Activated CD4-positive, alpha-beta T cell treated with anti-CD3 and anti-CD28 coated beads, Interleukin-2, amount 10 ng/mL, durations not matched to agents 24 days and 14 days (primary cell): ENCODE data around the gene EOLA2. TPM values are rescaled to one million over a fixed set of nuclear protein-coding genes. Genes with fewer than 3 reads are reported as not detected.
"Not testable (repeated sequence)": the region's sequence is repeated elsewhere in the genome, so short reads cannot be mapped to it uniquely, and the experiment has no call there.

Experiments used
- DNase-seq: peaks from one replicate; pipeline ENCODE4 v3.0.0; 2022
- H3K27ac Mint-ChIP-seq: one replicate; pipeline ENCODE4 v1.8.0; 2022; ENCODE audit warnings: mild to moderate bottlenecking, mixed read lengths
- H3K27me3 Mint-ChIP-seq: one replicate; pipeline ENCODE4 v1.8.0; 2022; ENCODE audit warnings: mixed read lengths
- H3K36me3 Mint-ChIP-seq: one replicate; pipeline ENCODE4 v1.8.0; 2022; ENCODE audit warnings: low read depth, mild to moderate bottlenecking, mixed read lengths
- H3K4me1 Mint-ChIP-seq: one replicate; pipeline ENCODE4 v1.8.0; 2021; ENCODE audit warnings: mixed read lengths
- H3K4me3 Mint-ChIP-seq: one replicate; pipeline ENCODE4 v1.8.0; 2022; ENCODE audit warnings: mild to moderate bottlenecking, moderate library complexity, mixed read lengths
- H3K9me3 Mint-ChIP-seq: one replicate; pipeline ENCODE4 v1.8.0; 2021; ENCODE audit warnings: mixed read lengths
- intact Hi-C: fragments of 100-400 bp; cut with micrococcal nuclease; formaldehyde crosslinking; loops from one replicate; pipeline ENCODE4 v1.15.1; 2023
- total RNA-seq: library from RNA; stranded (reverse); gene quantifications from 2 replicates; pipeline ENCODE4 v1.2.3, GENCODE V29; 2022

EOLA2 gene
- 49.2 and 50.0 TPM in 2 replicates for total RNA-seq

DNA sequence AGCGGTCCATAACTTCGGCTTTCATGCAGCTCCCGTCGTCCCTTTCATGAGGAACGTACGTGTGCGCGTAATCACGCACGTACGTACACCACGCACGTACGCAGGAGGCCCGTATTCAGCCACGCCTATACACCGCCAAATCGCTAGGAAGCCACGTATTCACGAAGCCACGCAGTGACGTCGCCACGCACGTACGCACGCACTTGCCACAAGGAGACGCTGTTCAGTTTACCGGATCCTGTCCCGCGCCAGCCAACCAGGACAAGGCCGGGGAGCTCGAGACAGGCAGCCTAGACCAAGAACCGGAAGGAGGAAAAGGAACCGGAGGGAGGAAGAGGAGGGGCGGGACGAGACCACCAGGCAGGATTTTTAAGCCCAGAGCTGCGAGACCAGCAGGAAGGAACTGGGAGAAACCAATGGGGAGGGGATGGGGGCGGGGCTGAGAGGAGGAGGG, at the start of gene EOLA2:
Gene EOLA2 (minus strand): TSS at position 65 of the 454 bp plus-strand sequence. CDS start 4,617 bp downstream, outside the sequence.
- H3K4me1 Mint-ChIP-seq, result peaks cover 10% of the 10 kb centered on the region
- H3K27me3 Mint-ChIP-seq, result no peaks in the 10 kb centered on the region
- intact Hi-C loops, result no loop called here
- DNase-seq, result peak; percentile 97
- H3K9me3 Mint-ChIP-seq, result no peaks in the 10 kb centered on the region
- peak within 1 kb of the TSS; percentile 92 for H3K4me3 Mint-ChIP-seq
- peaks cover 9% of the 10 kb centered on the region for H3K36me3 Mint-ChIP-seq
- H3K27ac Mint-ChIP-seq, result peak within 1 kb of the TSS; percentile 97

DNA sequence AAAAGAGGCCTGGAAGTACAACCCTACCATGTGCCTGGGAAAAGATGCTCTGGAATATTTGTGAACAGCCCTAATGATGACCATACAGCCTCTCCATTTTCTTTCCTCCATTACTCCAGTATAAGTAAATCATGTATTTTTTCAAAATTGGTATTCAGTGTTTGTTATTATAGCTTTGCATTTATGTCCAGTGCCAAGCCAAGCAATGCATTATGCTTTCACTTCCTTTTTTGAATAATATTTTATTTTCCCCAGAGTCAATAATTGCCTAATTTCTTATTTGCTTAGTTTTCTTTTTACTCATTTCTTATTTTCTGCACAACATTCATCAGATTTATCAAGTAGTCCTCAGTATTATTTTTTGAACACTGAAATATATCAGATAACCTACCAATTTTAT, 49.3 kb upstream of the EOLA2 start:
- no peak overlapping the region for H3K4me3 Mint-ChIP-seq
- no peaks in the 10 kb centered on the region for H3K9me3 Mint-ChIP-seq
- no peaks in the 10 kb centered on the region for H3K4me1 Mint-ChIP-seq
- peaks cover 1% of the 10 kb centered on the region for H3K36me3 Mint-ChIP-seq
- no peak for DNase-seq
- H3K27ac Mint-ChIP-seq, result no peak overlapping the region
- intact Hi-C loops, result no loop called here
- H3K27me3 Mint-ChIP-seq, result no peaks in the 10 kb centered on the region

DNA sequence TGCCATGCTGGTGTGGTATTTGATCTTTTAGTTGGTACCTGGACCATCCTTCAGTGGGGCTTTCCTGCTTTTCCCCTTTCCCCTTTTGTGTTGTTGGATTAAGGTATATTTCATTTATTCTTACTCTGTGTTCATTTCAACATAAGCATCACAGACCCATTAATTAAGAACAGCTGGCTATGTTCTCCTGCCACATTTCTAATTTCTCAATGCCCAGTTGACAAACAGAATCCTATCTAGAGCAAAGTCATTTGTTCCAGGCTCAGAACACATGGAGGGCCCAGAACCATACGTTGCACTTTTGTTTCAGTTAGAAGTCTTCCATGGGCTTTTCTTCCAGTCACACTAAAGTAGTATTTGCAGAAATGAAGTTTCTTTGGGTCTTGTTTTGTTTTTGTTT, 46.1 kb upstream of the EOLA2 start:
- intact Hi-C loops, result no loop called here
- H3K27me3 Mint-ChIP-seq, result no peaks in the 10 kb centered on the region
- no peaks in the 10 kb centered on the region for H3K9me3 Mint-ChIP-seq
- no peaks in the 10 kb centered on the region for H3K4me1 Mint-ChIP-seq
- no peak overlapping the region for H3K27ac Mint-ChIP-seq
- DNase-seq, result no peak
- no peaks in the 10 kb centered on the region for H3K36me3 Mint-ChIP-seq
- no peak overlapping the region for H3K4me3 Mint-ChIP-seq

DNA sequence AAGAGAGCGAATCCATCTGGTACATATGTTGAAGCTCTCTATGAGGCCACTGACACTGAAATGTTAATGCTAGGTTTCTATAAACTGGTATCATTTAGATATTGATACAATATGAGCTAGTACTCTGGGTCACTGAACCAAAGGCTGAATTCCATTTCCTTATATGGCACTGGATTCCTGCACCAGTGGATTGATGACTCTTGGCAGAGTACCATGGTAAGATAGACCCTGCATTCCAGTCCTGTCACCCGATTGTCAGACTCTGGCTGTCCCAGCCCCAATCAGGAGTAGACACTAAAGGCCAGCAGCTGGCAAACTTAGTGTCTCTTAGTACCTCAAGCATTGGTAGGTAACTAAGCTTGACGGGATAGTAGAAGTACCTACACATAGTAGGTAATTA, 44.0 kb upstream of the EOLA2 start:
- Mint-ChIP-seq H3K36me3 (no peaks in the 10 kb centered on the region), H3K4me3 (no peak overlapping the region), H3K9me3 (no peaks in the 10 kb centered on the region), H3K27ac (no peak overlapping the region), H3K4me1 (no peaks in the 10 kb centered on the region), H3K27me3 (no peaks in the 10 kb centered on the region)
- DNase-seq, result no peak
- intact Hi-C loops, result no loop called here

DNA sequence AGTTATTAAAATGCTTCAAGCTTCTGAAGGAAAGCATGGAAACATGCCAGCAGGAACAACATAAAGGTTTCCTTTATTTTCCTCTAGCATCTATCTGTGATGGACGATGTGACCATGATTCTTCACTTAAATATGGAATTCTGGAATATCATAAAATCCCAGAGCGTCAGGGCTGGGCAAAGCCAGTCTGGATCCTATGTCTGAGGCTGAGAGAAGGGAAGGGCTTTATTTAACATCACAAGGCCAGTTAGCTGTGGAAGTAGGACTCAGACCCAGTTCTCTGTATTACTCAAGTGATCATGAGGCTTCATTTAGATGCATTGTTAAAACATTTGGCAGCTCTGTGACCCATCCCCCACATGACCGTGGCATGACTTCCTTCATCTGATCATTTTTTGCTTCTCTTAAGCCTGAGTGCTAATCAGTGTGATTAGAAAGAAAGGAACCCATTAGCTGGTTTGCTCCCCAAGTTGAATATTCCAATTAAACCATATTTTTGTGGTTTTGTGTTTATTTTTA, 40.9 kb upstream of the EOLA2 start:
- DNase-seq, result no peak
- intact Hi-C loops, result no loop called here
- H3K27me3 Mint-ChIP-seq, result no peaks in the 10 kb centered on the region

DNA sequence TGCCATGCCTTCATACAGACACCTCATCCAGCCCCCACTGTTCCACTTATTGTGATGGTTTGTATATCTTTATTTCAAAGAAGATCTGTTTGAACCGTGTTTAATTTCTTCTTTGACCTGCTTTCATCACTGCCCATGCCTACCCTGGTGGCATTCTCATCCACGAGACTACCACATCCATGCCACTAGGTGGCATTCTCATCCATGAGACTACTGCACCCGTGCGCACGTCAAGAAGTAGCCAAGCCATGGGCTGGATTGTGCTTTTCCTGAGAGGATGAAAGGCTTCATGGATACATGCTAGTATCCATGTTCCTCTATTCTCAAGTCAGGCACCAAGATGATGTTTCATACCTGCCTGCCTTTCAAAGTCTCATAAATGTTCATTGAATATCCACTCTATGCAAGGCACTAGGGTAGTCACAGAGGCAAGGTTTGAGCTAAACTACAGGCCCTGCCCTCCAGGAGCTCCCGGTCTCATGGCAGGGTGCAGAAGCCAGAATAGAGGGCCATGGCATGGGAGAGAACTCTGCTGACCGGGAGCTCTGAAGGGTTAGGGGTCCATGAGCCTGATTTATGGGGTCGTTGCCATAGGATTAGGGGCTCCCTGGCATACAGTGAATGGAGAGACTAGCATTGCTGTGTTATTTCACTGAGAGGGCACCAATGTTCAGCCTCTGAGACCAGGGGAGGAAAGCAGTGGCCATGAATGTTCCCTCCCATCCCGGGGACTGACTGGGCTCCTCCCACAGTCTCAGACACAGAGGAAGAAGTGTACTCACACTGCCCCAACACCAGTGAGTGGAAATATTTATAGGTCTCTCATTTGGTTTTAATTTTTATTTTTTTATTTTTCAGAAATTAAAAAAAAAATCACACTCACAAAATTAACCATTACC, 24.8 kb upstream of the EOLA2 start:
- H3K9me3 Mint-ChIP-seq, result no peaks in the 10 kb centered on the region
- H3K4me1 Mint-ChIP-seq, result no peaks in the 10 kb centered on the region
- DNase-seq, result peak; percentile 74
- intact Hi-C loops, result loop anchor here (2.0 to 5.0 kb wide), 4 partner anchors 88 to 719 kb away; partner anchors contain the start of gene MAMLD1
- no peak overlapping the region for H3K4me3 Mint-ChIP-seq
- H3K27ac Mint-ChIP-seq, result no peak overlapping the region
- no peaks in the 10 kb centered on the region for H3K27me3 Mint-ChIP-seq
- H3K36me3 Mint-ChIP-seq, result peaks cover 10% of the 10 kb centered on the region

More for the DNA sequence above, 40.9 kb upstream of the EOLA2 start:
- H3K27ac Mint-ChIP-seq, result no peak overlapping the region
- no peaks in the 10 kb centered on the region for H3K9me3 Mint-ChIP-seq
- H3K4me1 Mint-ChIP-seq, result no peaks in the 10 kb centered on the region
- H3K4me3 Mint-ChIP-seq, result no peak overlapping the region
- no peaks in the 10 kb centered on the region for H3K36me3 Mint-ChIP-seq

DNA sequence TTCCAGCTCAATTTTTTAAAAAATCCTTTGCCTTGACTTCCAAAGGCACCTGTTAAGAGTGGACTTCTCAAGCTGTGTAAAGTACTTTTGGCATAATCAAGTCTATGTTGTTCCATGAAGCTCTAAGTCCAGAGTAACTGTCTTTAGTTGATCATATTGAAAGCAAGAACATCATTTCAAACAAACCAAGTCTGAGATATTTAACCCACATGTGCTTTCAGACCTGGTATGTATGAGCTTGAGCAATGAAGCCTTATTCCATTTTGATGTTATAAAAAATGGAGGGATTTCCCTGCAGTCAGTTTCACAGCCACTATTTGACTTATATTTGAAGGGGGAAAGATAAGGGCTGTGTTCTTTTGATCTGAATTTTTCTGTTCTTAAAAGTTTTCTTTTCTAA, 23.7 kb upstream of the EOLA2 start:
- peaks cover 7% of the 10 kb centered on the region for H3K36me3 Mint-ChIP-seq
- intact Hi-C loops, result loop anchor here (2.0 to 5.0 kb wide), 4 partner anchors 89 to 720 kb away; partner anchors contain the start of gene MAMLD1
- no peak overlapping the region for H3K27ac Mint-ChIP-seq
- no peaks in the 10 kb centered on the region for H3K9me3 Mint-ChIP-seq
- no peaks in the 10 kb centered on the region for H3K27me3 Mint-ChIP-seq
- no peaks in the 10 kb centered on the region for H3K4me1 Mint-ChIP-seq
- no peak overlapping the region for H3K4me3 Mint-ChIP-seq
- no peak for DNase-seq

DNA sequence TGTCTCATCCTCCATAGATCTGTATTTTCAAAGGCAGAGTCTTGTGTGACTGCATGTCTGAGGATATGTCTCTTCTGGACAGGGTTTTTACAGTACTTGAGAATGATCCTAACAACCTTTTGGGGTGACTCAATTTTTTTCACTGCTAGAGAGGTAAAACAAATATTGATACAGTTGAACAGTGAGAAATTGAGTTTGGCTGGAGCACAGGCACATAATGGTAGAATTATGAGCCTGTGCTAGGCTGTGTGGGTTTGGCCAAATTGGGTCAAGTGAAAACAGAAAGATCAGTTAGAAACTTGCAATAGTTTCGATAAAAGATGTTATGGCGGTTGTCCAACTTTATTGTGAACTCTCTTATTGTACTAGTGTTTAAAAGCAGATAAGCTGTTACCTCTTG, 23.3 kb upstream of the EOLA2 start:
- H3K27me3 Mint-ChIP-seq, result no peaks in the 10 kb centered on the region
- intact Hi-C loops, result loop anchor here (5.0 kb wide), 3 partner anchors 401 to 721 kb away; partner anchors contain the start of gene MAMLD1
- DNase-seq, result no peak
- no peak overlapping the region for H3K27ac Mint-ChIP-seq
- H3K36me3 Mint-ChIP-seq, result peaks cover 7% of the 10 kb centered on the region
- H3K4me3 Mint-ChIP-seq, result no peak overlapping the region
- no peaks in the 10 kb centered on the region for H3K9me3 Mint-ChIP-seq
- H3K4me1 Mint-ChIP-seq, result no peaks in the 10 kb centered on the region

DNA sequence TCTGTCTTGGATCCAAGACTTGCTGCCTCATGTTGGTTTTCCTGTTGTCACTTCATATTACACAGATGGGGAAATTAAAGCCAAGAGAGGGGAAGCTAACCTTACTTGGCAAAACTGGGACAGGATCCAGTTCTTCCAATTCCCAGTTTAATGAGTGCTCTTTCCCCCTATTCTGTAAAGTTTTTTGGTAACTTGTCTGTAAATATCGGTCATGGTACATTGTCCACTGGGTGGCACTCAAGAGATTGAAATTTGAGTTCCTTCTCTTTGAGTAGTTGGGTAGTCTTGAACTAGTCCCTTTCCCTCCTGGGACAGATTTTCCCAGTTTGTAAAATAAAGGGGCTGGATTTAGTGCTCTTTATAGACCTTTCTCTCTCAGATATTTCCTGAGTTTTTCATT, 12.4 kb upstream of the EOLA2 start:
- no peaks in the 10 kb centered on the region for H3K27me3 Mint-ChIP-seq
- peak; percentile 68 for DNase-seq
- no peaks in the 10 kb centered on the region for H3K4me1 Mint-ChIP-seq
- H3K4me3 Mint-ChIP-seq, result no peak overlapping the region
- intact Hi-C loops, result no loop called here
- H3K9me3 Mint-ChIP-seq, result no peaks in the 10 kb centered on the region
- no peak overlapping the region for H3K27ac Mint-ChIP-seq
- peaks cover 9% of the 10 kb centered on the region for H3K36me3 Mint-ChIP-seq

DNA sequence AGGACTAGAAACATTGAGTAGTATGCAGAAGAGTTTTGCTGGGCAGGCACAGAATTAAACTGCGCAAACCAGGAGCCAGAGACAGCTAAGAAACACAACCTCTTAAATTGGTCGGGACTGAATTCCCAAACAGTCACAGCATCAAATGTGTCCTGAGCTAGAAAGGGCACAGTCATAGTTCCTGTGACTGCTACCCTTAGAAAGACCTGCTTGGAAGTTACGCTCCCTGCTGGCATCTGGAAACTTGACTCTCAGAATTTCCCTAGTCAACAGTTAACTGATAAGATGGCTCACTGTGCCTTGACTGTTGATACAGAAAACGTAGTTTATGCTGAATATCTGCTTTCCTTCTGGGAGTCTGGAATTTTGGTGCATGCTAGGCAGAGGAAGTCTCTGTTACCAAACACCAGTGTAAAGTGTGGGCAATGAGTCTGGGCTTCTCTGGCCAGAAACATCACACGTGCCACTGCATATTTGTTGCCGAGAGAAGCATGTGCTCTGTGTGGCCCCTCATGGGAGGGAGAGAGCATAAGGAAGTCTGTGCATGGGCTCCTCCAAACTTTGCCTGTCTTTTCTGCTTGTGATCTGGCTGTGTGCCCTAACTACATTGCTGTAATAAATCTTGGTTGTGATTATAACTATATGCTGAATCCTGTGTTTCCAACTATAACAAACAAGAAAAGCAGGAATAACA, 11.6 kb upstream of the EOLA2 start:
- no peaks in the 10 kb centered on the region for H3K4me1 Mint-ChIP-seq
- DNase-seq, result no peak
- intact Hi-C loops, result no loop called here

DNA sequence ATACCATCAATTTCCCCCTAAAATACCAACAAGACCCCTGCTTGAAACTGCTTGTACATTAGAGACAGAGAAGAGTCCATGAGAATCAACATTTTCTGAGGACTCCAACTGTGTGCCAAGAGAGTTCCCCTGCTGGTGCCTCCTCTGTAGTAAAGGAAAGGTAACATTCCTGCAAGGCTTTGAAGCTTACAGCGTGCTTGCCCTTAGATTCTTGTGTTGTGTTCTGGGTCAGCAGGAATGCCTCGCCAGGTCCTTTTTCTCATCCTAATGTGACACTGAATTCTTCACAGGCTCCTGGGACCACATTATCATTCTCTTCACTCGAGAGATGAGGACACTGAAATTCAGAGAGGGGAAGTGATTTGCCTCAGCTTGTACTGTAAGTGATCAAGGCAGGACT, 9.7 kb upstream of the EOLA2 start:
- H3K9me3 Mint-ChIP-seq, result no peaks in the 10 kb centered on the region
- intact Hi-C loops, result no loop called here
- peaks cover 14% of the 10 kb centered on the region for H3K36me3 Mint-ChIP-seq
- H3K4me3 Mint-ChIP-seq, result no peak overlapping the region
- no peak overlapping the region for H3K27ac Mint-ChIP-seq
- no peaks in the 10 kb centered on the region for H3K4me1 Mint-ChIP-seq
- DNase-seq, result no peak
- H3K27me3 Mint-ChIP-seq, result no peaks in the 10 kb centered on the region

More for the DNA sequence above, 11.6 kb upstream of the EOLA2 start:
- no peak overlapping the region for H3K4me3 Mint-ChIP-seq
- no peaks in the 10 kb centered on the region for H3K27me3 Mint-ChIP-seq
- H3K36me3 Mint-ChIP-seq, result peaks cover 11% of the 10 kb centered on the region
- H3K9me3 Mint-ChIP-seq, result no peaks in the 10 kb centered on the region
- no peak overlapping the region for H3K27ac Mint-ChIP-seq

DNA sequence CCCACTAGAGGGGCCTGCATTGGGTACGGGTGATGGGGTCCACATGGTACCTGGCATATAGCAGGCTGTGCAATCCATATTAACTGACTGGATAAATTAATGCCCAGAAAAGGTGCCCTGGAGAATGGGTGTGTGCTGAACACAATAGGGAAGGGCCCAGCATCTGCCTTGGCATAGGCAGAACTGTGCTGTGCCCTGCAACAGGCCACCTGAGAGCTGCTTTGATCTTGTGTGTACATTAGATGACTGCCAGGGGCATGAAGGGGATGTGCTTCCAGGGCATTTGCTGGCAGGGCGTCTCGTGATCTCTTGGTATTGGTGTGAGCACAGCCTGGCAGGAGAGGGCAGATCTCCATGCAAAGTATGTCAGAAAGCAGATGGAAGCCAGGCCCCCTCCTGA, 8.6 kb upstream of the EOLA2 start:
- DNase-seq, H3K27ac Mint-ChIP-seq, H3K4me1 Mint-ChIP-seq, H3K9me3 Mint-ChIP-seq, H3K27me3 Mint-ChIP-seq, intact Hi-C loops, H3K4me3 Mint-ChIP-seq: not testable (repeated sequence)
- peaks cover 14% of the 10 kb centered on the region for H3K36me3 Mint-ChIP-seq

DNA sequence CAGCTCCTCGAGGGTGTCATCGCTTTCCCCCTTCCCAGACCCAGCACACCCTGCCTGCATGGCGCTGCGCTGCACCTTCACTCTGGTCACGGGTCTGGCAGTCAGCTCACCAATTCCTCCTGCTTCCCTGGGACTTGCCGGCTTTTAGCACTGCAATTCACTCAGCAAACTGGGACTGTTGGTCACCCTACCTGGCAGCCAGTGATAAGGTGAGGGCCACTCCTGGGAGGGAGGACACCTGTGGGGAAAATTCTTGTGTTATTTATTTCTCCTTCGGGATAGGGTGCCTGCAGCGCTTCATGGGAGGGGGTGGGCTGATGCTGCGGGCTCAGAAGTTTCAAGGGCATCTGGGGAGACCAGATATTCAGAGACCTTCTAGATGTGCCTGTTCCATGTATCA, 7.5 kb upstream of the EOLA2 start:
- DNase-seq, H3K27ac Mint-ChIP-seq, H3K27me3 Mint-ChIP-seq, H3K4me1 Mint-ChIP-seq, intact Hi-C loops, H3K9me3 Mint-ChIP-seq, H3K4me3 Mint-ChIP-seq: not testable (repeated sequence)
- H3K36me3 Mint-ChIP-seq, result peaks cover 12% of the 10 kb centered on the region
